ENCODE results near the gene IL21. TPM values are rescaled to one million over a fixed set of nuclear protein-coding genes. Genes with fewer than 3 reads are reported as not detected.

Gene IL21
- total RNA-seq, result not detected in 2 replicates

DNA sequence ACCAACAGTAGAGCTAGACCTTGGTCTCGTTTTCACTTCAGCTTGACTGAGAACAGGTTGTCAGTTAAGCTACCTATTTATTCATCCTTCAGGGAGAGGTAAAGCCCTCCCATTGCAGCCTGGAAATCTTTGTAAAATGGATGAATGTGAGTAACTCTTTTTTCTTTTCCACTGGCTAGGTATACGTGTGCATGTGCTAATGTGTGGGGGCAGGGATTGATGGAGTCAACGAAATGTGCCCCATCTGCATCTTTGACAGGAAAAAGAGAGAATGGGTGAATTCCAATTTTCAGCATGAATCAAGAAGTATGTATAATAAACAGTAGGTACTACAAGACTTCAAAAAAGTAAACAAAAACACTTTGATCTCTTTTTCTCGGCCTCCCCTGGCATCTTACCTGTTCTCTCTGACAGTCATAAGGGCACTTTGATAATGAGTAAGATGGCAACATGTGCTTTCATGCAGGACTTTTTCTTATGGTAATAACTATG, at the start of gene IL21:
TSS of gene IL21 (minus strand) at position 51 of the 492 bp plus-strand sequence. CDS start 55 bp downstream, outside the sequence.

Other genes with a start within 250 kb of the IL21 start
- not detected in 2 replicates for gene ADAD1, start 242.1 kb downstream of the IL21 start, total RNA-seq
- not detected in 2 replicates for gene IL2, start 164.3 kb downstream of the IL21 start, total RNA-seq
- 5.0 and 6.2 TPM in 2 replicates for gene BBS12, start 111.6 kb upstream of the IL21 start, total RNA-seq
- 33.0 and 44.7 TPM in 2 replicates for gene FGF2, start 205.8 kb upstream of the IL21 start, total RNA-seq

All from aortic smooth muscle cell (primary cell).